BE2C (cell line): ENCODE data around the gene NRROS.

Source experiments
- DNase-seq: peaks from one replicate; pipeline ENCODE4 v3.0.0-alpha.2; 2020
- H3K27me3 ChIP-seq: fragments of 250-450 bp; sonication (Bioruptor Pico); 2 replicates; pipeline ENCODE4 v1.5.1; 2020; ENCODE audit warnings: mild to moderate bottlenecking
- H3K36me3 ChIP-seq: fragments of 250-450 bp; sonication (Bioruptor Pico); 2 replicates; pipeline ENCODE4 v1.5.1; 2020; ENCODE audit warnings: mild to moderate bottlenecking
- H3K4me1 ChIP-seq: fragments of 250-450 bp; sonication (Bioruptor Pico); 2 replicates; pipeline ENCODE4 v1.5.1; 2020
- H3K4me3 ChIP-seq: 2 replicates; pipeline ENCODE4 v1.5.1; 2011; ENCODE audit warnings: low read depth, low read length
- H3K9me3 ChIP-seq: fragments of 250-450 bp; sonication (Bioruptor Pico); 2 replicates; pipeline ENCODE4 v1.5.1; 2020
- TF ChIP-seq, protein P1 (sequence below): IDR thresholded peaks from 2 replicates; pipeline ENCODE4 v1.5.1; 2012; ENCODE audit warnings: mild to moderate bottlenecking, low read depth, low read length

Gene NRROS

DNA sequence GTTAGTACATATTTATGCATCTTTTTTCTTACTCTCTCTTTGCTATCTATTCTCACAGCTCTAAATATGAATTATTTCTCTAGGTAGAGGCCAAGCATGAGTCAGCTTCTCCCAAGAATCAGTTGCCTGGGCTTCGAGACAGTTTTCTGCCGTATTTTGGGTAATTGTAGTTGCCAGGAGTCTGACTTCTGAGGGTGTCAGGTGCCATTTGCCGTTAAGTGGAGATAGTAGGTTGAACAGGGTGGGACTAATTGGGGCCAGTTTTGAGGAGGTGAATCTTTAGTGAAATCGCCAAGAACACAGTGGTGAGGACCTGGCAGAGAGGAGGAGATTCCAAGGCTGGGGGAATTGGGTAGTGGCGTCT, 7.8 kb upstream of the NRROS start:
- TF ChIP-seq, protein P1, sequence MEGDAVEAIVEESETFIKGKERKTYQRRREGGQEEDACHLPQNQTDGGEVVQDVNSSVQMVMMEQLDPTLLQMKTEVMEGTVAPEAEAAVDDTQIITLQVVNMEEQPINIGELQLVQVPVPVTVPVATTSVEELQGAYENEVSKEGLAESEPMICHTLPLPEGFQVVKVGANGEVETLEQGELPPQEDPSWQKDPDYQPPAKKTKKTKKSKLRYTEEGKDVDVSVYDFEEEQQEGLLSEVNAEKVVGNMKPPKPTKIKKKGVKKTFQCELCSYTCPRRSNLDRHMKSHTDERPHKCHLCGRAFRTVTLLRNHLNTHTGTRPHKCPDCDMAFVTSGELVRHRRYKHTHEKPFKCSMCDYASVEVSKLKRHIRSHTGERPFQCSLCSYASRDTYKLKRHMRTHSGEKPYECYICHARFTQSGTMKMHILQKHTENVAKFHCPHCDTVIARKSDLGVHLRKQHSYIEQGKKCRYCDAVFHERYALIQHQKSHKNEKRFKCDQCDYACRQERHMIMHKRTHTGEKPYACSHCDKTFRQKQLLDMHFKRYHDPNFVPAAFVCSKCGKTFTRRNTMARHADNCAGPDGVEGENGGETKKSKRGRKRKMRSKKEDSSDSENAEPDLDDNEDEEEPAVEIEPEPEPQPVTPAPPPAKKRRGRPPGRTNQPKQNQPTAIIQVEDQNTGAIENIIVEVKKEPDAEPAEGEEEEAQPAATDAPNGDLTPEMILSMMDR: no peak
- no peaks in the 10 kb centered on the region for H3K9me3 ChIP-seq
- H3K27me3 ChIP-seq: no peaks in the 10 kb centered on the region
- H3K4me3 ChIP-seq: peak overlapping the region; percentile 65
- no peaks in the 10 kb centered on the region for H3K36me3 ChIP-seq
- peaks cover 2% of the 10 kb centered on the region; the same call in 1 of the 2 replicates for H3K4me1 ChIP-seq
- no peak for DNase-seq

DNA sequence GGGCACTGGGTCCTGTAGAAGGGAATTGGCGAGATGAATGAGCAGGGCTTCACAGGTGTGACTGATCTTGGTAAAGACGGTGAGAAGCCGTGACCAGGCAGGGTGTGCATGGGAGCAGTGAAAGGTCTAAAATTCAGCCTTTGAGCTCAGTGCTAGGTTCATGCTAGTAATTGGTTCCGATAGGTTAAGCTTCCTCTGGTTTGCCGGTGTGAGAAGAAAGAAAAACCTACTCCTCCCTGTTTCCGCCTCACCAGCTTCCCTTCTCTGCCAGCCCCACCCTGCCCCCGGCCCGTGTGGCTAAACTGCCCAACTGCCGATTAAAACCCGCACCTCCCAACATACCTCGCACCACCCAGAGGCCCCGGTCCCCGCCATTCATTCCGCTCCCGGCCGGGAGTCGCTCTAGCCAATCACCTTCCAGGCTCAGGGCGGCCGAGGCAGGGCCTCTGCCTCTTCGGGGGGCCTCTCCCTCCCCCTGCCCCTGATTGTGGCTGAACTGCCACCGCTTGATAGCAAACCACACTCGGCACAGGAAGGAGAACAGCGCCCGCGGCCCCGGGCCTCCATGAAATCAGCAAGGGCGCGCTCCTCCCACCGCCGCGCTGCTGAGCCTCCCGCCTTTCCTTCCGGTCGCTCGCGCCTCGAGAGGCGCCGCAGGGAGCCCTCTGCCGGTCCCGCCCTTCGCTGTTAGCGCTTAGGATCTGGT, 7.3 kb upstream of the NRROS start:
- no peaks in the 10 kb centered on the region for H3K27me3 ChIP-seq
- H3K9me3 ChIP-seq: no peaks in the 10 kb centered on the region
- TF ChIP-seq, protein P1: peak; percentile 16; the same call in 1 of the 2 replicates
- peak overlapping the region; percentile 65 for H3K4me3 ChIP-seq
- H3K4me1 ChIP-seq: peaks cover 2% of the 10 kb centered on the region; the same call in 1 of the 2 replicates
- H3K36me3 ChIP-seq: no peaks in the 10 kb centered on the region
- DNase-seq: peak; percentile 85

DNA sequence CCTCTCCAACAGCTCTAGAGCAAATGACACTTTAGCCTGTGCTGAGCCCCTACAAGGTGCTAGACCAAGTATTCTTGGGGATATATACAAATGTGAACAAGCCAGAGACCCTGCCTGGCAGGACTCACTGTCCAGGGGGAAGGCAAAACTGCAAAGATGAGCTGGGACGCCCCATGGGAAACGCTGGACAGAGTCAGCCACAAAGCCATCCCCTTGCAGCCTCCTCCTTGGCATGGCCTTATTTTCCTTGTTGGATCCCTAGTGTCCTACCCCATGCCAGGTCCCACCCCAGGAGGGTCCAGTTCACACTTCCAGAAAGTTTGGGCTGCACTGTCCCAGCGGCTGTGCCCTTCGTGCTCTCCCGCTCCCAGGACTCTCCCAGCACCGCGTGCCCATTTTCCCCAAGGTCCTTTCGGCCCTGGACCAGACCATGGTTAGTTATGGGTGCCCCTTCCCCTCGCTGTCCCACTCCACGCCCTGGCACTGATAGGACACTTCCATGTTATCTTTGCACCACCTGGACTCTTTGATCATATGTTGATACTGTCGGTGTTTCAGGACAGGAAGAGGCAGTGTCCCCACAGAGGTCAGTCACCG, 5.8 kb upstream of the NRROS start:
- H3K27me3 ChIP-seq: no peaks in the 10 kb centered on the region
- no peak for DNase-seq
- TF ChIP-seq, protein P1: no peak
- no peak overlapping the region for H3K4me3 ChIP-seq
- peaks cover 2% of the 10 kb centered on the region; the same call in 1 of the 2 replicates for H3K4me1 ChIP-seq
- no peaks in the 10 kb centered on the region for H3K36me3 ChIP-seq
- no peaks in the 10 kb centered on the region for H3K9me3 ChIP-seq

DNA sequence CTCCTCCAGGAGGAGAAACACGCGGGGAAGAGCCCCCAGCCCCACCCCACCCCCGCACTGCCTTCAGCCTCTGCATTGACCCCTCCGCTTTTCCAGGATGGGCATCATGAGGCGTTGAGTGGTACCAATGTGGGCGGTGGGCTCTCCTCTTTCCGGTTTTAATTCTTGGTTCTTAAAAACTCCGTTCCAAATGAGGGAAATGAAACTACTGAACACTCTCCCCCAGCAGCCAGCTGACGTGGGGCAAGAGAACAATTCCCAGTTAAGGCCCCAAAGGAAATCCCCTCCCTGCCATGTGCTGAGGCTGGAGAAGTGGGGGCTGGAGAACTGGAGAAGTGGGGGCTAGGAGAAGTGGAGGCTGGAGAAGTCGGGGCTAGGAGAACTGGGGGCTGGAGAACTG, 5.3 kb upstream of the NRROS start:
- Histone ChIP-seq H3K27me3 (no peaks in the 10 kb centered on the region), H3K4me3 (no peak overlapping the region), H3K4me1 (peaks cover 2% of the 10 kb centered on the region; the same call in 1 of the 2 replicates), H3K36me3 (no peaks in the 10 kb centered on the region), H3K9me3 (no peaks in the 10 kb centered on the region)
- DNase-seq: no peak
- TF ChIP-seq, protein P1: no peak

DNA sequence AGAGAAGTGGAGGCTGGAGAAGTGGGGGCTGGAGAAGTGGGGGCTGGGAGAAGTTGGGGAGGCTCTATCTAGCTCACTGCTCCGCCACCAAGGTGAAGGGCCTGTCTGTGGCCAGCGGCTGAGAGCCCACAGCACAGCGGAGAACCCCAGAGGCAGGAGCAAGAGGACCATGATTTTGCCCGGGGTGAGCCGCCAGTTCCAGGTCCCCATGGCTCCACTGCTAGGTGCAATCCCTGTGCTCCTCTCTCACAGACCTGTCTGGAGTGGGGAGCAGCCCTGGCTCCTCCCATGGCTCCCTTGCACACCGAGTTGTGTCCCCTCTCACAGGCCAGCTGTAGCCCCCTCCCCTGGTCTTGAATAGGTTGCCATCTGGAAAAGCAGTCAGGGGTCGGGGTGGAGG, 4.7 kb upstream of the NRROS start:
- DNase-seq: no peak
- Histone ChIP-seq H3K27me3 (no peaks in the 10 kb centered on the region), H3K9me3 (no peaks in the 10 kb centered on the region), H3K4me1 (peaks cover 2% of the 10 kb centered on the region; the same call in 1 of the 2 replicates), H3K4me3 (no peak overlapping the region), H3K36me3 (no peaks in the 10 kb centered on the region)
- TF ChIP-seq, protein P1: no peak
